ENCODE data around the gene PRR7.

The PRR7 gene

DNA sequence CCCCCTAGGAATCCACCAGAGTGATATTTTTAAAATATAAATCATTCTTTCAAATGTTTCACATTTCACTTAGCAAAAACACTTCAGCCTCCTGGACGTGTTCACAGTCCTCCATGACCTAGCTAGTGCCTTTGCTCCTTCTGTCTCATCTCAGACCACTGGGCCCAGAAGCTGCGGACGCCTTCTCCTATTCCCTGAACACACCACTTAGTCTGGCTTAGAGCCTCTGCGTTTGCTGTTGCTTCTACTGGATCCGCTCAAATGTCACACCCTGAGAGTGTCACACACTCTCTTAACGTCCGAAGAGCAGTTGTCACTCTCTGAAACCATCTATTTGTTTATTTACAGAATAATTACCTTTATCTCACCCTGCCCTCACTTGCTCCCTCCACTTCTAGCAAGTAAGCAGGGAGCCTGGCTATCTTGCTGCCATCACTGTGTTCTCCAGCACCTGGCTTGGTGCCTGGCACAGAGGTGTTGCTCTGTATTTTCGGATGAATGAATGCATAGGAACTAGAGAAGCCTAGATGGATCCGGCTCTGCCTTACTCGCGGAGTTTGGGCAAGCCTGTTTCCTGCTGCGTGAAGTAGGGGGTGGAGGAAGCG lies 21.3 kb upstream of the PRR7 start:
- TF ChIP-seq, protein P1, sequence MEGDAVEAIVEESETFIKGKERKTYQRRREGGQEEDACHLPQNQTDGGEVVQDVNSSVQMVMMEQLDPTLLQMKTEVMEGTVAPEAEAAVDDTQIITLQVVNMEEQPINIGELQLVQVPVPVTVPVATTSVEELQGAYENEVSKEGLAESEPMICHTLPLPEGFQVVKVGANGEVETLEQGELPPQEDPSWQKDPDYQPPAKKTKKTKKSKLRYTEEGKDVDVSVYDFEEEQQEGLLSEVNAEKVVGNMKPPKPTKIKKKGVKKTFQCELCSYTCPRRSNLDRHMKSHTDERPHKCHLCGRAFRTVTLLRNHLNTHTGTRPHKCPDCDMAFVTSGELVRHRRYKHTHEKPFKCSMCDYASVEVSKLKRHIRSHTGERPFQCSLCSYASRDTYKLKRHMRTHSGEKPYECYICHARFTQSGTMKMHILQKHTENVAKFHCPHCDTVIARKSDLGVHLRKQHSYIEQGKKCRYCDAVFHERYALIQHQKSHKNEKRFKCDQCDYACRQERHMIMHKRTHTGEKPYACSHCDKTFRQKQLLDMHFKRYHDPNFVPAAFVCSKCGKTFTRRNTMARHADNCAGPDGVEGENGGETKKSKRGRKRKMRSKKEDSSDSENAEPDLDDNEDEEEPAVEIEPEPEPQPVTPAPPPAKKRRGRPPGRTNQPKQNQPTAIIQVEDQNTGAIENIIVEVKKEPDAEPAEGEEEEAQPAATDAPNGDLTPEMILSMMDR (IDR thresholded peaks at IDR 0.05; ENCODE audit: low read length), result no peak
- TF ChIP-seq EZH2 (optimal IDR thresholded peaks at IDR 0.05; ENCODE audit: low read depth, low read length) (no peak), EZH2phosphoT487 (IDR thresholded peaks at IDR 0.05; ENCODE audit: low read length) (no peak)
- Histone ChIP-seq H3F3A (ENCODE audit: insufficient read depth, low read length) (peaks cover 40% of the 10 kb centered on the region), H3K9ac (ENCODE audit: low read length) (peak overlapping the region; percentile 72), H3K9me3 (replicated peaks; ENCODE audit: insufficient read depth, low read length) (no peaks in the 10 kb centered on the region), H3K4me3 (ENCODE audit: low read length) (peak overlapping the region; percentile 66), H4K20me1 (ENCODE audit: insufficient read depth, low read length) (no peaks in the 10 kb centered on the region), H3K9me2 (replicated peaks; ENCODE audit: insufficient read depth, low read length) (no peaks in the 10 kb centered on the region), H3K4me1 (ENCODE audit: low read length) (peaks cover 34% of the 10 kb centered on the region), H3K36me3 (replicated peaks; ENCODE audit: insufficient read depth, low read length) (0 out of 2 replicates have a peak, but pooled peaks cover under 1% of the 10 kb centered on the region), H2AFZ (ENCODE audit: low read length) (peak overlapping the region; percentile 69), H3K27me3 (replicated peaks; ENCODE audit: insufficient read depth, low read length) (no peaks in the 10 kb centered on the region), H3K4me2 (ENCODE audit: low read depth, low read length) (peak overlapping the region; percentile 98), H3K79me2 (ENCODE audit: low read length) (peaks cover 36% of the 10 kb centered on the region), H3K27ac (ENCODE audit: low read length) (peak overlapping the region; percentile 79)
- no peak for DNase-seq

DNA sequence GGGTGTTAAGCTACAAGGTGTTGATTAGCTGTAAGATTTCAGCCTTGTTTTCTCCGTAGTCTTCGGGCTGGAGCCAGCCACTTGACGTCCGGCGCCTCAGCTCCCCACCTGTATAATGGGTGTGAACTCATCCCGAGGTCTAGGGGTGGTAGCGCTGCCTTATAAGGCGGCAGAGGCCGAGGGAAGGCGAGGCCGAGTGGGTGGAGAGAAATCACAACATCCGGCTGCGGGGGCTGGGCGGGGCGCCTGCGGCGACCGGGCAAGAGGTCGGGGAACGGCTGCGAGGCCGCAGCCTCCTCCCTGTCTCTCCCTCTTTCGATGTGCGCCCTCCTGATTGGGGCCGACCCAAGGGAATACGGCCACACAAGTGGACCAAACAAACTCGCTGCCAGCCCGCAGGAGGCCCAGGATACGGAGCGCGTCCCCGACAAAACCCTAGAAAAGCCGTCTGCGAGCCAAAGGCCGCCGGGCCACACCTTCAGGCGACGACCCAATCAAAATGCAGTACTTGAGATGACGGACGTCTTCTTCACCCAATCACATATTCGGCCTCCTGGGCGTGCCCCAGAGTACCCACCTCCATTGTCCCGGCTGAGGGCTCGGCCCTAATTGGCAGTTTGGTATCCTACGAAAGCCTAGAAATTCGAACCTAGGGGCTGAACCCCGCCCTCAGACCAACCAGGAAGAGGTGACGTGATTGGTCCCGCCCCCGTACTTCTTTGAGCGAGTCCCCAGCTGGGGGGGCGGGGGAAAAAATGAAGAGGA lies 20.6 kb upstream of the PRR7 start:
- Histone ChIP-seq H2AFZ (ENCODE audit: low read length) (peak overlapping the region; percentile 69), H4K20me1 (ENCODE audit: insufficient read depth, low read length) (no peaks in the 10 kb centered on the region), H3K79me2 (ENCODE audit: low read length) (peaks cover 43% of the 10 kb centered on the region), H3K9me2 (replicated peaks; ENCODE audit: insufficient read depth, low read length) (no peaks in the 10 kb centered on the region), H3K36me3 (replicated peaks; ENCODE audit: insufficient read depth, low read length) (0 out of 2 replicates have a peak, but pooled peaks cover 4% of the 10 kb centered on the region), H3K9ac (ENCODE audit: low read length) (peak overlapping the region; percentile 72), H3K27me3 (replicated peaks; ENCODE audit: insufficient read depth, low read length) (no peaks in the 10 kb centered on the region), H3F3A (ENCODE audit: insufficient read depth, low read length) (peaks cover 47% of the 10 kb centered on the region), H3K27ac (ENCODE audit: low read length) (peak overlapping the region; percentile 79), H3K4me3 (ENCODE audit: low read length) (peak overlapping the region; percentile 66), H3K9me3 (replicated peaks; ENCODE audit: insufficient read depth, low read length) (no peaks in the 10 kb centered on the region), H3K4me1 (ENCODE audit: low read length) (peaks cover 41% of the 10 kb centered on the region), H3K4me2 (ENCODE audit: low read depth, low read length) (peak overlapping the region; percentile 98)
- DNase-seq, result peak; percentile 100
- TF ChIP-seq EZH2phosphoT487 (IDR thresholded peaks at IDR 0.05; ENCODE audit: low read length), result no peak
- no peak for TF ChIP-seq EZH2 (optimal IDR thresholded peaks at IDR 0.05; ENCODE audit: low read depth, low read length)
- TF ChIP-seq, protein P1 (IDR thresholded peaks at IDR 0.05; ENCODE audit: low read length), result no peak

DNA sequence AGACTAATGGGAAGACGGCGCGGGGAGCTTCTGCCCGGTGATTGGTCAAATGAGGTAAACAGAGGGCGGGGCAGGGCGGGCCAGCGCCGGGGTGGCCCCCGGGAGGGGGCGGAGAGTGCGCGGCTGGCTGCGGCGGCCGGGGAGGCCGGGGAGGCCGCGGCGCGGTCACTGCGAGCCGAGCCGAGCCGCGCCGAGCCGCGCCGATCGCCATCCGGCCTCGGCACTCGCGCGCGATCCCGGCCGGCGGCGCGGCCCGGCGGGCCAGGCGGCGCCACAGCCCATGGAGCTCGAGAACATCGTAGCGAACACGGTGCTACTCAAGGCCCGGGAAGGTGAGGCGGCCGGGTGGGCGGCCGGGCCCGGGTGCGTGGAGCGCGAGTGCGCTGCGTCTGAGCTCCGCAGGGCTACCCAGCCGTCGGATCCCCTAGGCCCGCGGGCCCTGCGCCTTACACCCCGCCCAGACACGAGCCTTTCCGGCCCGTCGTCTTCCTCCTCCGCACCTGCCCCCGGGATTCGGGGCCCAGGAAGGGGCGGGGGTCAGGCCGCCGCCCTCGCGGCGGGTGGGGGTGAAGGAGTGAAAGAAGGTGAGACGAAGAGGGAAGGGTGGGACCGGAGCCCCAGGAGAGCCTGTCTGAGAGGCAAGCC lies 19.9 kb upstream of the PRR7 start, which contains the start of gene GRK6:
Gene GRK6 (plus strand): TSS at position 111 of the 645 bp plus-strand sequence. CDS start 170 bp downstream, at position 281.
- peak within 1 kb of the TSS; percentile 69 for H2AFZ ChIP-seq (ENCODE audit: low read length)
- TF ChIP-seq EZH2 (optimal IDR thresholded peaks at IDR 0.05; ENCODE audit: low read depth, low read length) (no peak), EZH2phosphoT487 (IDR thresholded peaks at IDR 0.05; ENCODE audit: low read length) (no peak)
- TF ChIP-seq, protein P1 (IDR thresholded peaks at IDR 0.05; ENCODE audit: low read length), result no peak
- DNase-seq, result peak; percentile 66
- H3K9me2 ChIP-seq (replicated peaks; ENCODE audit: insufficient read depth, low read length), result no peaks in the 10 kb centered on the region
- peak within 1 kb of the TSS; percentile 100 for H3K4me2 ChIP-seq (ENCODE audit: low read depth, low read length)
- peaks cover 47% of the 10 kb centered on the region for H3K79me2 ChIP-seq (ENCODE audit: low read length)
- peak within 1 kb of the TSS; percentile 98 for H3K27ac ChIP-seq (ENCODE audit: low read length)
- H3K4me3 ChIP-seq (ENCODE audit: low read length), result peak within 1 kb of the TSS; percentile 98
- peaks cover 46% of the 10 kb centered on the region for H3K4me1 ChIP-seq (ENCODE audit: low read length)
- H3F3A ChIP-seq (ENCODE audit: insufficient read depth, low read length), result peaks cover 51% of the 10 kb centered on the region
- no peaks in the 10 kb centered on the region for H4K20me1 ChIP-seq (ENCODE audit: insufficient read depth, low read length)
- H3K9ac ChIP-seq (ENCODE audit: low read length), result peak within 1 kb of the TSS; percentile 99
- H3K9me3 ChIP-seq (replicated peaks; ENCODE audit: insufficient read depth, low read length), result no peaks in the 10 kb centered on the region
- H3K27me3 ChIP-seq (replicated peaks; ENCODE audit: insufficient read depth, low read length), result no peaks in the 10 kb centered on the region
- 0 out of 2 replicates have a peak, but pooled peaks cover 4% of the 10 kb centered on the region for H3K36me3 ChIP-seq (replicated peaks; ENCODE audit: insufficient read depth, low read length)

Measured in MM.1S (cell line).